ENCODE data around the gene ANAPC5.
"Not testable (repeated sequence)": the region's sequence is repeated elsewhere in the genome, so short reads cannot be mapped to it uniquely, and the experiment has no call there.

Gene ANAPC5

GRCh38 chr12:121351820-121352681, at the start of gene ANAPC5:
Gene ANAPC5, minus strand, starts transcription at chr12:121352411. Its CDS starts 71 bp downstream, at chr12:121352340.
- DNase-seq, result peak; percentile 99

- peak; percentile 54 for DNase-seq
These were observed 48.3 kb upstream of the ANAPC5 start for GRCh38 chr12:121400332-121401139.

GRCh38 chr12:121399391-121400331, 47.5 kb upstream of the ANAPC5 start, which contains the start of gene RNF34:
Gene RNF34, plus strand, starts transcription at chr12:121400118. Its CDS starts 95 bp downstream, at chr12:121400213.
- peak; percentile 99 for DNase-seq

DNA sequence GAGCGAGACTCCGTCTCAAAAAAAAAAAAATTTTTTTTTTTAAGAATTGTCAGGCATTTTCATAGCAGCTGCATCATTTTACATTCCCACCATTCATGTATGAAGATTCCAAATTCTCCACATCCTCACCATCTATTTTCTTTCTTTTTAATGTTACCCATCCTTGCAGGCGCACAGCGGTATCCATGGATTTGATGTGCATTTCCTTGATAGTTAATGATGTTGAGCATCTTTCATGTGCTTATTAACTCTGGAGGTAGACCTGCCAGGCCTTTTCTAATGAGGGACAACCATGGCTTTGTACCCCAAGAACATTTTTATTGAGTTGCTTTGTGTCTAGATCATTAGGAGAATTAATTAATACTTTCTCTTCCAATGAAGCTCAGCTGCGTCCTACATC, 46.1 kb upstream of the ANAPC5 start:
- no peak for DNase-seq

DNA sequence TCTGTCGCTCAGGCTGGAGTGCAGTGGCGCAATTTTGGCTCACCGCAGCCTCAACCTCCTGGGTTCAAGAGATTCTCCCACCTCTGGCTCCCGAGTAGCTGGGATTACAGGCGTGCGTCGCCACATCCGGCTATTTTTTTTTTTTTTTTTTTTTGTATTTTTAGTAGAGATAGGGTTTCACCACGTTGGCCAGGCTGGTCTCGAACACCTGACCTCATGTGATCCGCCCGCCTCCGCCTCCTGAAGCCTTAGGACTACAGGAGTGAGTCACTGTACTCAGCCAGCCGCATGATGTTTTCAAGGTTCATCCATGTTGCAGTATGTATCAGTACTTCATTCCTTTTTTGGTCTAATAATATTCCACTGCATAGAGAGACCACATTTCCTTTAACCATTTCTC, 45.3 kb upstream of the ANAPC5 start:
- no peak for DNase-seq

- no peak for DNase-seq
These were observed 40.1 kb upstream of the ANAPC5 start for GRCh38 chr12:121392325-121392716.

DNA sequence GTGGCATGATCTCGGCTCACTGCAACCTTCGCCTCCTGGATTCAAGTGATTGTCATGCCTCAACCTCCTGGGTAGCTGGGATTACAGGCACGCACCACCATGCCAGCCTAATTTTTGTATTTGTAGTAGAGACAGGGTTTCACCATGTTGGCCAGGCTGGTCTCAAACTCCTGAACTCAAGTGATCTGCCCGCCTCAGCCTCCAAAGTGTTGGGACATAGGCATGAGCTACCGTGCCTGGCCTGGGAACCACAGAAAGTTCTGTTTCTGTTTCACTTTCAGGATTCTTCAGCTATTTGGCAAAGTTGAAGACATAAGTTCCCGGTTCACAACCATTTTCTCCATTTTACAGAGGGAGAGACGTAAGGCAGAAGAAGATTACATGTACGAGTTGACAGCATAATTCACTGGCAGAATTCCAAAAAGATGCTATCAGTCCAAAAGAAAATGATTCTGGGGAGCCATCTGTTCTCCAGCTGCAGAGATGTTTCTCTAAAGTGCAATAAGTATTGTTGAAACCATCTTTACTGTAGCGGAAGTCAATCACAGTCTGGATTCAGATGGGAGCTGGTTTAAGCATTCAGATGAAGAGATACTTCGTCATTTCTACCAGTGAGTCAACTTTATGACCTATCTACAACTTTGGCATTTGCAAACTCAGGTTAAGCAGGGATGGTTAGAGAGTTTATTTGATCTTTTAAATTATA, 39.6 kb upstream of the ANAPC5 start:
- peak; percentile 50 for DNase-seq

DNA sequence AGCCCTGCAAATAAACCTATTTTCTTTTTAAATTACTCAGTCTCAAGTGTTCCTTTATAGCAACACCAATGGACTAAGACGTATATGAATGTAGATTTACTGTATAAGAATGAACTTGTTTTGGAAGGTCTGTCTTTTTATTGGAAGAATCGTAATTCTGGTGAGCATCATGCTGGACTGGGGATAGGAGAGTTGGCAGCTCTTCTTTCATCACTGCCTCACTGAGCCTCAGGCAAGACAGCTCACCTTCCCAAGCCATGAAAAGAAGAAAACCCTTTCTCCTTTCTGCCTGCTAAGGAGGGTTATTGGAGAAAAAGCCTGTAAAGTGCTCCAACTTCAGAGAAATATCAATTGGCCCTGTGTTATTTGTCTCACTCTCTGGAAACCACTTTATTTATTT, 38.6 kb upstream of the ANAPC5 start:
- no peak for DNase-seq

GRCh38 chr12:121388421-121388981, 36.3 kb upstream of the ANAPC5 start:
- peak; percentile 81 for DNase-seq

DNA sequence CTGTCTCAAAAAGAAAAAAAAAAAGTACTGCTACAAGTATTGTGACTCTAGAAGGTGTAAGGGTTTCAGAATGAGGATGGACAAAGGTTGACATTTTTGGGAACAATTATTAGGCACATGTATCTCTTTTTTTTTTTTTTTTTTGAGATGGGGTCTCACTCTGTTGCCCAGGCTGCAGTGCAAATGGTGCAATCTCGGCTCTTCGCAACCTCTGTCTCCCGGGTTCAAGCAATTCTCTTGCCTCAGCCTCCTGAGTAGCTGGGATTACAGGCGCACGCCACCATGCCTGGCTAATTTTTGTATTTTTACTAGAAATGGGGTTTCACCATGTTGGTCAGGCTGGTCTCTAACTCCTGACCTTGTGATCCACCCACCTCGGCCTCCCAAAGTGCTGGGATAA, 32.7 kb upstream of the ANAPC5 start:
- DNase-seq, result not testable (repeated sequence)

DNA sequence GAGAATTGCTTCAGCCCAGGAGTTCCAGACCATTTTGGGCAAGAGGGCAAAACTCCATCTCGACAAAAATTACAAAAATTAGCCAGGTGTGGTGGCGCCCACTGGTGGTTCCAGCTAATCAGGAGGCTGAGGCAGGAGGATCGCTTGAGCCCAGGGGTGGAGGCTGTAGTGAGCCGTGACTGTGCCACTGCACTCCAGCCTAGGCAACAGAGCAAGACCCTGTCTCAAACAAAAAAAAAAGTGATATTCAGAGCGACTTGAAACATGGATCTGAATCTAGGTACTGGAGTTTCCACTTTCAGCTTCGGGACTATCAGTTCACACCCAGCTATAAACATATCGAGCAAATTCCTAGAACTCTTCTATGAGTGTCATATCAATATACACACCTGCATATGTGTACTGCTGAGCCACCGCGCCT, 31.4 kb upstream of the ANAPC5 start:
- no peak for DNase-seq

GRCh38 chr12:121379945-121380344, 27.7 kb upstream of the ANAPC5 start:
- DNase-seq, result no peak

DNA sequence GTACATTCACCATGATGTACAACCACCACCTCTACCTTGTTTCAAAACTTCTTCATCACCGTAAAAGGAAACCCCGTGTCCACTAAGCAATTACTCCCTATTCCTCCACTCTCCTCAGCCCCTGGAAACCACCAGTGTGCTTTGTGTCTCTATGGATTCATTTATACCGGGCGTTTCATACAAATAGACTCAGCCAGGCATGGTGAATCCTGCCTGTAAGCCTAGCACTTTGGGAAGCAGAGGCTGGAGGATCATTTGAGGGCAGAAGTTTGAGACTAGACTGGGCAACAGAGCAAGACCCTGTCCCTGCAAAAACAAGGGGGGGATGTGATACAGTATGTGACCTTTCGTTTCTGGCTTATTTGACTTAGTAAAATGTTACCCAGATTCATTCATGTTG, 26.5 kb upstream of the ANAPC5 start:
- DNase-seq, result no peak

- no peak for DNase-seq
These were observed 24.8 kb upstream of the ANAPC5 start for GRCh38 chr12:121376754-121377697.

- not testable (repeated sequence) for DNase-seq
These were observed 22.9 kb upstream of the ANAPC5 start for GRCh38 chr12:121374945-121375584.

- DNase-seq, result not testable (repeated sequence)
These were observed 22.1 kb upstream of the ANAPC5 start for GRCh38 chr12:121374336-121374735.

DNA sequence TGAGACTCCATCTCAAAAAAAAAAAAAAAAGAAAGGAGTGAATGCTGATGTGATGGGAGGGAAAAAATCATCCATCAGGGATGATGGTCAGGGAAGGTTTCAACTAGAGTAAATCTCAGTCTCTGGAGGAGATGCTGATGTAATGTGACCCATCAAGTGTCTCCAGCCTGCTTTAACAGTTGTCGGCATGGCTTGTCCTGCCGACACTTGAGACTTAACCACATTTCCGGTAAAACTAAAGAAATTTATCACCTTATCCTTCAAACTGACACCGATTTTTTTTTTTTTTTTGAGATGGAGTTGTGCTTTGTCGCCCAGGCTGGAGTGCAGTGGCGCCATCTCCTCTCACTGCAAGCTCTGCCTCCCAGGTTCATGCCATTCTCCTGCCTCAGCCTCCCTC, 21.5 kb upstream of the ANAPC5 start:
- no peak for DNase-seq

DNA sequence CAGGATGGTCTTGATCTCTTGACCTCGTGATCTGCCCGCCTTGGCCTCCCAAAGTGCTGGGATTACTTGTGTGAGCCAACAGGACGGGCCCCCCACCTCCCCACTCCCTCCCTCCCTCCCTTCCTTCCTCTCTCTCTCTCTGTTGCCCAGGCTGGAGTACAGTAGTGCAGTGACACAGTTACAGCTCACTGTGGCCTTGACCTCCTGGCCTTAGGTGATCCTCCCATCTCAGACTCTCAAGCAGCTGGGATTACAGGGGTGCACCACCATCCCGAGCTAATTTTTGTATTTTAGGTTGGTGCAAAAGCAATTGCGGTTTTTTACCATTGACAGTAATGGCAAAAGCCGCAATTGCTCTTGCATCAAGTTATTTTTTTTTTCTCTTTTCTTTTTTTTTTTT, 19.2 kb upstream of the ANAPC5 start:
- DNase-seq, result no peak

GRCh38 chr12:121366063-121366459, 13.8 kb upstream of the ANAPC5 start:
- DNase-seq, result no peak

Measured in EL (cell line).